GM18907 (cell line): ENCODE measurements around the gene MS4A13.
"Not testable (repeated sequence)": the region's sequence is repeated elsewhere in the genome, so short reads cannot be mapped to it uniquely, and the experiment has no call there.

Experiments used
- ATAC-seq: cut with Tn5 transposase; IDR thresholded peaks from one replicate; pipeline ENCODE4 v1.9.1; 2021; ENCODE audit warnings: mild to moderate bottlenecking, moderate library complexity; ENCODE audit not compliant: unreplicated experiment

MS4A13 gene, protein sequence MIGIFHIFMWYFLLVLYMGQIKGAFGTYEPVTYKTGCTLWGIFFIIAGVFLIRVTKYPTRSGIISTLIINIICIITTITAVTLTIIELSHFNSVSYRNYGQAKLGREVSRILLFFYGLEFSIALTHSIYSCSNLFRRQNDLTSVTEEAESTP

DNA sequence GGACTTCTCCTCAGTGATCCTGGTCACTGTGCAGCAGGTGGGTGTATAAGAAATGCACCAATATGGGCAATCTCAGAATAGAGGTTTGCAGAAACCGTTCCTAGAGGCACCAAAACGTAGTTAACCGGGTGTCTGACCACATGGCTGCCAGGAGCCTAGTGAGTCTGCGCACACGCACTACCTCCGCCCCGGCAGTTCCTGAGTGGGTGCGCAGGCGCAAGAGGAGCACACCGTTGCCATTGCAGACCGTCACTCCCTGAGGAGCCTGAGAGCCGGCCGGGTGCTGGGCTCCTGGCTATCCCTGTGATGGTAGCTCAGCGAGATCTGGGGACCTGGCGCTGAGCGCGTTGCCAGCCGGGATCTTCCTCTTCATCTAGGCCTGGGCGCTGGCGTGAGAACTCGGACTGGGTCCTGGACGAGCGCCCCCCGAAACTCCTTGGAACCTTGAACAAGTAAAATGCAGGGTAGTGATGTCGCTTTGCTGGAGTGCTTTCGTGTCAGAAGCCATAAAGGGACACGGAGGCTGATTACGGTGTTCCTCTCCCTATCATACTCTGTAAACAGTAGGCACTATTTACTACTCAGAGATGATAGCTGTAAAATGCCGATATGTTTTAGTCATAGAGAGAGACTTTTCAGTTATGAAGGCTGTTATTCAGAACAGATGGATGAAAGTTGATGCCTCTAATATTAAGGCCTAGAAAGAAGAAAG, at the start of gene MS4A13:
TSS of gene MS4A13 (plus strand) at position 249 of the 712 bp plus-strand sequence. CDS start 2,692 bp downstream, outside the sequence.
- no peak for ATAC-seq

DNA sequence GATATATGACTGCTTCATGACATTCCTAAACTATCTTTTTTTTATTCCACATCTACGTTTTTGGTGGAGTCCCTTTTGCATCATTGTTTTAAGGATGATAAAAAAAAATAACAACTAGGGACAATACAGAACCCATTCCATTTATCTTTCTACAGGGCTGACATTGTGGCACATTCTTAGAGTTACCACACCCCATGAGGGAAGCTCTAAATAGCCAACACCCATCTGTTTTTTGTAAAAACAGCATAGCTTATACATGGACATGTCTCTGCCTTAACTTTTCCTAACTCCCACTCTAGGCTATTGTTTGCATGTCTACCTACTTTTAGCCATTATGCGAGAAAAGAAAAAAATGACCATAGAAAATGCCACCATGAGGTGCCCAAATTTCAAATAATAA, 46.4 kb upstream of the MS4A13 start:
- ATAC-seq = no peak

DNA sequence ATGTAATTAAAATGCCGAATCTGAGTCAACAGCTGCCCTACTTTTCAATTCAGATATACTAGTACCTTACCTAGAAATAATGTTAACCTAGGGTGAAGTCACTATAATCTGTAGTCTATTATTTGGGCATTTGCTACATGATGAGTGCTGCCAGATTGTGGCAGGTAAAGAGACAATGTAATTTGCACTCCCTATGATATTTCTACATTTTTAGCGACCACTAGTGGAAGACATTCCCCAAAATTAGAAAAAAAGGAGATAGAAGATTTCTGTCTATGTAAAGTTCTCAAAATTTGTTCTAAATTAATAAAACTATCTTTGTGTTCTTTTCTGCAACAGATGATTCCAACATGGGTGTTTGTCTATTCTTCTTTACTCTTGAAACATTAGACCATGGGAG, 45.5 kb upstream of the MS4A13 start:
- no peak for ATAC-seq

DNA sequence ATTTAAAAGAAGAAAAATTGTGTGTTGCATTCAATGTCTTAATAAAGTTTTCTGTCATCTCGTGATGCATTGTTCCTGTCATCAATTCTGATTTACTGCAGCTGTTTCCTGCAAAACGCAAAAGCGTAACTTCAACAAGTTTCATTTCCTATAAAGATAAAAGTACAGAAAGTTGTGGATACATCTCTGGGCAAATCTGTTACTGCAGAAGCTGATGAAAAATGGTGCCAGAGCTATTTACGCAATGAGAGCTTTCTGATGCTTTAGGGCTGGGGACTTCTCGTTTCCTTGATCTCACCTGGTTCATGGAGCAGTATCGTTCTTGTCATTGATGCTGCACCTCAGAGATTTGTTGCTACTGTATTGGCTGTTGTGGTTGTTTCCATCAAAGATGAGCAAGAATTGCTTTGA, 38.2 kb upstream of the MS4A13 start:
- no peak for ATAC-seq

DNA sequence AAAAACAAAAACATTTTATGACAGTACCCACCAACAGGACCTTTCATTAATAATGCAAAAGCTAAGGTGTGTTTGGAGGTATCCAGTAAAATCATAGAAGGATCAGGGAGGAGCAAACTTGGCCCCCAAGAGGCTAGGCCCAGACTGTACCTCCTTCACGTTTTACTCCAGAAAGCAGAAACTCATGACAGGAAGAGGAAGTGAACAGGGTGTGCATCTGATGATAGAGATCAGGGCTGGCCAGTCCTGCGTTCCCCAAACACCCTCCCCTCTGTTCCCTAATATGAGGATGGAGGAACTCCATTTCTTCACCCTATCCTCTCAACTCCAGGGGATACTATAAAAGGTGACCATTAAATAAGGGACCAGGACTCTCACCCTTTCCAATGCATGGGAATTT, 32.8 kb upstream of the MS4A13 start:
- no peak for ATAC-seq

DNA sequence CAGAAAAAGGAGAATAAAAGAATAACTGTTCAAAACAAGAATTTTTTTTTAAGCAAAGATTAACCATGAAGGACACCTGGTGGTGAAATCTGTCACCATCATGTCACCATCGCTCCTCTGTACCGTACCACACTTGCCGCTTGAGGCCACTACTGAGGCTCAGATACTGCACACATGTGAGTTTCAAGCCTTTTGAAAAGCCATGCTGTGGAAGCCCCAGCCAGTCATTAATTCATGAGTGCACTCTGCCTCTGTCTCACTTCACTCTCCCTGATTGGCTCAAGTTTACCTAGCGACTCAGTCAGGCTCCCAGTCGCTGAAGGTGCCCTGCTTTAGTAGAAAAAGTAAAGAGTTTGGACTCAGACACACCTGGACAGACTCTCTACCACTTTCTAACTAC, 29.2 kb upstream of the MS4A13 start:
- ATAC-seq = peak; percentile 98

DNA sequence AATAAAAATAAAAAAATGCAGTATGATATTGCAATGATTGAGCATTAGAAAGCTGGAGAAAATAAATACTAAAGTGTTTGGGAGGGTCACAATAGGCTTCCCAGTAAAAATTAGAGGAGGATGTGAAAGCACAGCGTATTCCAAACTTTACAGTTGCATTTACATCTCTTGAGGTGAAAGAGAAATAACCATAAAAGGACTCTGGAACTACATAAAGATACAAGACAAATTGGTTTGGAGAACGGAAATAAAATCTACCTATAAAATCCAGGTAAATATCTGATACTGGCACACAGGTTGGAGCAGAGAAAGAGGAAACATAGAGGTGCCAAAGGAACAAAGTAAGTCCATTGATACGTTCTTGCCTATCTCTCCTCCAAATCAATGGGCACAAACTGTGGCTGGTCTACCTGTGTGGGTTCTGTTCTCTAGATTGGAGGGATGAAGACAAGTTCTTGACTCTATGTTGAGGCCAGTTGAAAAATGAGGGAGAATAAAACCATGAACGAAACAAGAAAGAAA, 22.6 kb upstream of the MS4A13 start, which contains the start of gene MS4A12:
TSS of gene MS4A12 (plus strand) at position 291 of the 522 bp plus-strand sequence. CDS start 4,541 bp downstream, outside the sequence.
- ATAC-seq = no peak

DNA sequence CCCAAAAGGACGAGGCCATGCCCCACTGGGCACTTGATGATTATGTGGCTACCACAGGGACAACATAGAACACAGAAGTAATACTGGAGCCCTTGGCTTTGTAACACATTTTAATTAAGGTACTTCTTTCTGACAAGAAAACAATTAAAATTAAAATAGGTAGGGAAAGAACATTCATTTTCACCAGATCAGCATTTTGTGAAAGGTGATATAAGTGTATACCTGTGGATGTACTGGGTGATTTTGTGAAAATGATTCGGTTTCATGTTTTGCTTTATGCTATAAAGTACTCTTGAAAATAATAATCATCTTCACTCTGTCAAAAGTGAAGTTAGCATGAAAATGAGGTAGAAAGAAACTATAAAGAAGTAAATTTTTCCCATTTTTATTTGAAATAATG, 21.7 kb upstream of the MS4A13 start:
- no peak for ATAC-seq

DNA sequence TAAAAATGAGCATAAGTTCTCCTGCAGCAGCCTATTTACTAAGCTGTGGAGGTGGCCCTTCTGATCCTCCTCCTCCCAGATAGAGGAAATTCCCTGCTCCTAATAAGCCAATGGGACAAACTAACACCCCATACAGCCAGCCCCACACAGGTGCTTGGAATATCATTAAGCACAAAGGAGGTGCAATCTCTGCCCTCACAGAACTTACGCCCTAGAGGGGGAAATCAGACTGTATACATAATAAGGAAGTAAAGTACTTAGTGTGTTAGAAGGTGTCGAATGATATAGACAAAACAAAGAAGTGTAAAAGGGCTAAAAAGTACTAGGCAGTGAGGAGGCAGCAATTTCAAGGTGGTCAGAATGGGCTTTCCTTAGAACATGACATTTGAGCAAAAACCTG, 16.8 kb upstream of the MS4A13 start:
- no peak for ATAC-seq

DNA sequence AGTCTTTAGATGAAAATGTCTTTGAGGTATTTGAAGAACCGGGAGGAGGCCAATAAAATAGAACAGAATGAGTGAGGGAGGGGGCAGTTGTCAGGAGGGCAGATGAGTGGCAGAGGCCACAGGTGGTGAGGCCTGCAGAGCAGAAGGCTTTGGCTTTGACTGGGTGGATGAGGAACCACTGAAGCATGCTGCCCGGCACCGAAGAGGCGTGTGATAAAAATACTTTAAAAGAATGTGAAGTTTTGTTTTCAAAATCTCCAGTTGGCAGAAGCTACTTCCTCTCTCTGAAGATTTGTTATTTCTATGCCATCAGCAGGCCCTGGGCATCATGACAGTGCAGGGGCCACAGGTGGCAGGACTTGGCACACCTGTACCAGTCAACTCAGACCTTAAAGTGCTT, 16.3 kb upstream of the MS4A13 start:
- peak; percentile 45 for ATAC-seq

DNA sequence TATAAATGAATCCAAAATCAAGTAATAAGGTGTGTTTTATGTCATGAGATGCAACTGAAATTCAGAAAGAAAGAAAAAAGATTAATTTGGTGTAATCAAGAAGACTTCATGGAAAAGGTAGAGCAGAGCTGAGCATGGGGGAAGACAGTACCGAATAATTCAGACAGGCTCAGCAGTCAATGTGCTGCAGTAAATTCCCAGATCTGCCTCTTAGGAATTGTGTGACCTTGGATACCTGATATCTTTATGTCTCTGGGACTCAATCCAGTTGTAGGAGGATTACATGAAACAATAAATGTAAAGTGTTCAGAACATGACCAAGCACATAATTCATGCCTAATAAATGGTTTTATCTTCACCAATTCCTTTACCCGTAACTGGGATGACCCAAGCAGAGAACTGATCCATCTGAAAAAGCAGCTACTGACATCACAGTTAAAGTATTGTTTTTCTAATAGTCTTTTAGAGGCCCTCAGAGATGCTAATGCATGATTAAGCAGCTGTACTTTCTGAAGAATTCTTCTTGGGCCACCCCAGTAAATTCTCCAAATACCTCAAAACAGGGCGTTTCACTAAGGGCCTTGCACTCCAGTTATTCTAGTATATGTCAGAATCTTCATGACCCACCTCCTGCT, 14.8 kb upstream of the MS4A13 start:
- no peak for ATAC-seq

DNA sequence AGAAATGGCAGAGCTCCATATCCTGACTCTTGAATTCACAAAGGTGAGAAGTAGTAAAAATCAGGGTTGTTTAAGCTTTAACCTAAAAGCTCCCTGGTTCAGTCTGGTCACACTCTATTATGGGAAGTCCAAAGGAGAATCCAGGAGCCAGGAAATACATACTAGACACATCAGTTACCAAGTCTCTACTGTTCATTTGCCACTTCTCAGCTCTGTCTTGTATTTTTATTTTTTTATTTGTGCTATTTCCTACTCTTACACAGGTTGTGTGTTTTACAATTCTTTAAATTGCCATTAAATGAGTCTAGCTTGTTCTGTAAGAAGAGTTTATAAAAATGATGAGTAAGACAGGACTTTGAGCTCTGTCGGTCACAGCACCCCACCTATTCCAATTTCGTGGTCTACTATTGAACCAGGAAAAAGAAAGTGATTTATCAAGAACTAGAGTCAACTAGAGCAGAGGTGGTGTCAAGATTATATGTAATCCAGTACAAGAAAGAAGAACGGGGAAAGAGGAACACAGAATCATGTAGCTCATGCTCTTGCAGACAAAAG, 12.9 kb upstream of the MS4A13 start:
- ATAC-seq = no peak

DNA sequence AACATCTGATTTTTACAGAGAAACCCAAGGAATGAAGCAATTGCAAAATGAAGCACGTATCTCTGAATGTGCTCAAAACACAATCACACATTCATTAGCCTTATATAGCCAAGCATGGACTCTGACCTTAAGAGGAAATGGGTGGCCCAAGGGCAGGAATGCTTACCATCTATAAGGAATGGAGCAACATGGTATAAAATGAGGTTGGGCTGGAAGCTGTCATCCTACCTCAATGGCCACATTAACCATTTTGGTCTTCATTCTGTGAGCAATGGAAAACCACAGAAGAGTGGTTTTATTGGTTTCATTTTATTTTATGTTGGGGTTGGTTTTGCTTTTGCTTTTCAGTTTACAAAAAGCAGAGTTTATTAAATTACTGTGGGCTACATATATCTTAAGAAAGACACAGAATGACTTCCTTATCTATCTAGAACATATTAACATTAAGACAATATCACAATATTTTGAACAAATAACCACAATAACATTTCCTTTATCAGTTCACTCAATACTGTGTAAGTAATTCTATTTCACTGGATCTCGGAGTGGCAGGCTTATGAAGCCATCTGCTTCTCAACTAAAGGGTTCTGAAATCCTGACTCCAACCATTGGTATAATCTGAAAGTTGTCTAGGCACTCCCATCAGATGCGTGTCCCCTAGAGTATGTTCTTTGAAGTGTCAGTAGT, 10.8 kb upstream of the MS4A13 start:
- no peak for ATAC-seq

DNA sequence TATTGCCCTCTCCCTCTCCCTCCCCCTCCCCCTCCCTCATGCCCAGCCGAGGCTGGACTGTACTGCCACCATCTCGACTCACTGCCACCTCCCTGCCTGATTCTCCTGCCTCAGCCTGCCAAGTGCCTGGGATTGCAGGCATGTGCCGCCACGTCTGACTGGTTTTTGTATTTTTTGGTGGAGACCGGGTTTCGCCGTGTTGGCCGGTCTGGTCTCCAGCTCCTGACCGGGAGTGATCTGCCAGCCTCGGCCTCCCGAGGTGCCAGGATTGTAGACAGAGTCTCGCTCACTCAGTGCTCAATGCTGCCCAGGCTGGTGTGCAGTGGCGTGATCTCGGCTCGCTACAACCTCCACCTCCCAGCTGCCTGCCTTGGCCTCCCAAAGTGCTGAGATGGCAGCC, 5.6 kb upstream of the MS4A13 start:
- not testable (repeated sequence) for ATAC-seq

DNA sequence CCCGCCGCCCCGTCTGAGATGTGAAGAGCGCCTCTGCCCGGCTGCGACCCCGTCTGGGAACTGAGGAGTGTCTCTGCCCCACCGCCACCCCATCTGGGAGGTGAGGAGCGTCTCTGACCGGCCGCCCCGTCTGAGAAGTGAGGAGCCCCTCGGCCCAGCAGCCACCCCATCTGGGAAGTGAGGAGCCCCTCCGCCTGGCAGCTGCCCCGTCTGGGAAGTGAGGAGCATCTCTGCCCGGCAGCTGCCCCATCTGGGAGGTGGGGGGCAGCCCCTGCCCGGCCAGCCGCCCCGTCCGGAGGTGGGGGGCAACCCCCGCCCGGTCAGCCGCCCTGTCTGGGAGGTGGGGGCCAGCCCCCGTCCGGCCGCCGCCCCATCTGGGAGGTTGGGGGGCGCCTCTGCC, 5.0 kb upstream of the MS4A13 start:
- ATAC-seq = not testable (repeated sequence)

DNA sequence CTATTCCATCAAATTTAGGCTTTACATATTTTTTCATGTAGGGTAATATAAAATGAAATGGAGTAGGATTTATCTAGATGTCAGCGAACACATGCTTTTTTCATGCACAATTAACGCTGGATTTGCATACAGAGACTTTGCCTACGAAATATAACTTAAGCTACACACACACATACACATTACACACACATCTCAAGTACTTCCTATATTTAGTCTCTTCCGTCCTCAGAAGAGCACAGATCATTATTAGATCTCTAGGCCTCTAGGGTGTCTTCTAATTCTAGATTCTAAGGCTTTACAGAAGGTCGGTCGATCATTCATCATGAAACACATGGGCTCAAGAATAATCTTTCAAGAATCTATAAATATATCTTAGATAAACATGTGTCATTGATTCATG, 3.8 kb upstream of the MS4A13 start:
- no peak for ATAC-seq

DNA sequence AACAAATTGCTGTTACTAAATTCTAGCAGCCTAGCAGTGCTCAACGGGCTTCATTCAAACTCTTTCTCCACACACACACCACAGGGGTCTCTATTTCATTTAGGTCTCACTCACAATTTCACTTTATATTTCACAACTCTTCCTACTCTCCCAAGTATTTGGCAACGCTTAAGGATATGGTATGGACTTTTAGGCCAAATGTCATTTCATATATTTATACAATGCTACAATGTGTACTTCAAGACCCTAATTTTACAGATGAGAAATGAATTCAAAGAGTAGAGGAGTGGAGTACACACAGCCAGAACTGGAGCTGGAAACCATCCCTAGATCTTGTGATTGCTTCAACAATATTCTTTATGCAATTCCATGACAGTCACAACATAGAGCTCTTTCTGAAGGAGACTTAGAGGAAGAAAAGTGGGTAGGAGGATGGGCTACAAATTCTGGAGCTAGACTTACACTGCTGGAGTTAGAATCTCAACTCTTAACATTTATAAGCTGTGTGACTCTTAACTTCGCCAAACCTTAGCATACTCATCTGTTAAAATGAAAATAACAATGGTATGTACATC, 2.5 kb upstream of the MS4A13 start:
- ATAC-seq = no peak

DNA sequence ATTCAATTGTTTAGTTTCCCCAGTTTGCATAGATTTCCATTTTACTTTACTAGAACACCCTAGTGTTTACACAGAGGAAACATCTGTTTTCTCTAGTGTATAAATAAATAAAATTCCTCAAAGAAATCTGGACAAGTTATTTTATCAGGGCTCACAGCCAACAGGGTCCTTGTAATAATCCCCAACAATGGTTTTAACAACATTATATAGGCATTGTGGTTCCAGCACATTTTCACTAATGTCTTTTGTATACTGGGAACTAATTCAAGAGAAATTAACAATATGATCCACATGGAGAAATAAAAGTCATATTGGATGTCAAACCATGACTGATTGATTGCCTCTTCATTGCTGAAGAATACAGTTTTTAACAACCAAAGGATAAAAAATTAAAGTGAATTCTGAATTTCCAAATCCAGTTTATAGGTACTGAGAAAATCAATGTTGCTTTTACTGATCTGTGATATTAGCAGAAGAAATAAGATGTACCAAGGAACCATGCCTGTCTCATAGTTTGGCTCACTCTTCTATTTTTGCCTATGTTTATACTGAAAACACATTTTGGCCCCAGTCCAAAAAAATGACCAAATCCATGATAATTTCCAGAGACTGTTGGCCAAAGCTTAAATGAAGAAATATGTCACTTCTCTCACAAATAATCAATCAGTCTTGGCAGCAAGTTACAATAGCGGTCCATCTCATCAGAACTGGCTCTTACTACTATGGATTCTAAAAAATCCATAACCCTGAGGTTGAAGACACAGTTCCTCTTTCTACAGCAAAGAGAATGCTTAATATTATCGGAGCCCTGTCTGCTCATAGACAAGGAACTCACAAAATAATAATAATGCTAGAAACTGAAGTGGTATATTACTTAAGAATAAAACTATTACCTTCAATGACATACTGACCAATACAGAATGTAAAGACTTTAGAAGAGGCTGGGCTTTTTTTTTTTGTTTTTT, 1.4 kb upstream of the MS4A13 start:
- no peak for ATAC-seq

DNA sequence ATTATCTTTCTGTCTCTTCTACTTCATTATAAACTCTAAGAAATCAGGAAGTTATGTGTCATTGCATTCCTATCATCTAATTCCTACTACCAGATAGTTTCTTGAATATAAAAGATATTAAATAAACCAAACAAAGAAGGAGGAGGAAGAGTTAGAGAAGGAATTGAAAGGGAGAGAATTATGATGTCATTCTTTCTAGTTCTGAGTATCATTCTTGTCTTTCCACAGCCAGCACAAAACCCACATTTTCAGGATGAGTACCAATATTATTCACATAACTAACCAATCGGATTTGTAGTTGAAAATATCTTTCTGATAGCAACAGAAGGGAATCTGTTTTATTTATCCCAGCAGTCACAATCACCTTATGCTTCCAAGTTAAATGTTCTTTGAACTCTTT, 13.3 kb downstream of the MS4A13 start:
- no peak for ATAC-seq

DNA sequence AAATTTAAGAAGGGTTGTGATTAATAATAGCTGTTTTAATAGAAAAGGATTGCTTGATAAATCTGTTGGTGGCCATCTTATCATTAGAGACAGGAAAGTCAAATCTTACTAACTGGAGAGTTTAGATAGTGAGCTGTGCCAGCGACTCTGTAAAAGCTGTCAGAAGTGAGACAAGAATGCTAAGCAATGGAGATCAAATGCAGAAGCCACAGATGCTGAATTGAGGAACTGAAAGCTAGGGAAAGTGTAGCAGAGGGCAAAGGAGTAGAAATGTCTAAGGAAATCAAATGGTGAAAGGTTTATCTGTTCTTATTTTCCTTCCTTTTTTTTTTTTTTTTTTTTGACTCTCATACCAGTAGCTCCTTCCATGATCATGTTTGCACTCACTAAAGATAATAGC, 13.7 kb downstream of the MS4A13 start:
- peak; percentile 71 for ATAC-seq
